C4-2B (cell line): Measurements from ENCODE around the gene ZFYVE26.

ENCODE experiments used
- CTCF ChIP-seq: fragments of 450-650 bp; conservative IDR thresholded peaks from 2 replicates; pipeline ENCODE4 v1.5.1; 2017; ENCODE audit warnings: mild to moderate bottlenecking
- ZFX ChIP-seq: fragments of 450-650 bp; IDR thresholded peaks from 2 replicates; pipeline ENCODE4 v1.6.1; 2017

GRCh38 chr14:67757175-67757574 is 59.2 kb downstream of the ZFYVE26 start:
- no peak for TF ChIP-seq CTCF
- no peak for TF ChIP-seq ZFX
